Neural cell (in vitro differentiated cells): ENCODE results near the gene SLC9A6. TPM values are rescaled to one million over a fixed set of nuclear protein-coding genes. Genes with fewer than 3 reads are reported as not detected.

Source experiments
- H2AFZ ChIP-seq: fragments of 200-600, 300-800 bp; sonication (generic), shearing (Covaris generic); 2 replicates; pipeline ENCODE4 v1.6.0; 2014; ENCODE audit warnings: low read depth, mild to moderate bottlenecking, antibody characterized with exemption, low read length, moderate library complexity
- H3F3A ChIP-seq: fragments of 200-600 bp; shearing (Covaris generic); 2 replicates; pipeline ENCODE4 v1.6.1; 2016; ENCODE audit warnings: mild to moderate bottlenecking, moderate library complexity, mixed read lengths, antibody characterized with exemption, low read length; ENCODE audit not compliant: insufficient read depth, poor library complexity, severe bottlenecking
- H3K27ac ChIP-seq: fragments of 200-600, 300-800 bp; sonication (generic), shearing (Covaris generic); 2 replicates; pipeline ENCODE4 v1.5.1; 2014; ENCODE audit warnings: mild to moderate bottlenecking, low read length, moderate library complexity
- H3K27me3 ChIP-seq: fragments of 300-800, 200-600 bp; sonication (generic), shearing (Covaris generic); 2 replicates; pipeline ENCODE4 v1.6.0; 2014; ENCODE audit warnings: mild to moderate bottlenecking, low read depth, low read length, moderate library complexity; ENCODE audit not compliant: insufficient read depth
- H3K36me3 ChIP-seq: fragments of 300-800, 200-600 bp; sonication (generic), shearing (Covaris generic); 2 replicates; pipeline ENCODE4 v1.5.1; 2014; ENCODE audit warnings: mild to moderate bottlenecking, antibody characterized with exemption, low read length, moderate library complexity; ENCODE audit not compliant: insufficient read depth
- H3K4me2 ChIP-seq: fragments of 300-800, 200-600 bp; sonication (generic), shearing (Covaris generic); 2 replicates; pipeline ENCODE4 v1.6.0; 2014; ENCODE audit warnings: mild to moderate bottlenecking, low read length
- H3K4me3 ChIP-seq: fragments of 300-800, 200-600 bp; sonication (generic), shearing (Covaris generic); 2 replicates; pipeline ENCODE4 v1.5.1; 2014; ENCODE audit warnings: mild to moderate bottlenecking, low read length, moderate library complexity
- H3K79me2 ChIP-seq: fragments of 200-600 bp; shearing (Covaris generic); replicated peaks from 2 replicates; pipeline ENCODE4 v1.6.0; 2014; ENCODE audit warnings: mild to moderate bottlenecking, low read length, moderate library complexity; ENCODE audit not compliant: insufficient read depth
- H3K9ac ChIP-seq: fragments of 300-800, 200-600 bp; sonication (generic), shearing (Covaris generic); 2 replicates; pipeline ENCODE4 v1.6.1; 2016; ENCODE audit warnings: mild to moderate bottlenecking, low read length, mixed read lengths
- H3K9me2 ChIP-seq: fragments of 200-600 bp; shearing (Covaris generic); 2 replicates; pipeline ENCODE4 v1.6.1; 2016; ENCODE audit warnings: mild to moderate bottlenecking, low read length, mixed read lengths; ENCODE audit not compliant: insufficient read depth
- H3K9me3 ChIP-seq: fragments of 200-600, 300-800 bp; sonication (generic), shearing (Covaris generic); 2 replicates; pipeline ENCODE4 v1.6.1; 2016; ENCODE audit warnings: mild to moderate bottlenecking, mixed run types, low read length, moderate library complexity, mixed read lengths
- H4K20me1 ChIP-seq: fragments of 200-600 bp; shearing (Covaris generic); 2 replicates; pipeline ENCODE4 v1.6.1; 2016; ENCODE audit warnings: mild to moderate bottlenecking, mixed run types; ENCODE audit not compliant: insufficient read depth
- EP300 ChIP-seq: fragments of 450-650 bp; conservative IDR thresholded peaks from 2 replicates; pipeline ENCODE4 v1.6.1; 2014; ENCODE audit warnings: antibody characterized with exemption, mild to moderate bottlenecking, moderate library complexity; ENCODE audit not compliant: poor library complexity, severe bottlenecking
- EZH2 ChIP-seq: fragments of 200-600, 300-800 bp; shearing (Covaris generic), sonication (generic); IDR thresholded peaks from 2 replicates; pipeline ENCODE4 v1.6.1; 2014; ENCODE audit warnings: antibody characterized with exemption, low read length, borderline replicate concordance, mild to moderate bottlenecking; ENCODE audit not compliant: insufficient read depth, poor library complexity, severe bottlenecking
- POLR2AphosphoS5 ChIP-seq: IDR thresholded peaks from 2 replicates; pipeline ENCODE4 v1.6.1; 2012
- SMC3 ChIP-seq: fragments of 450-650 bp; conservative IDR thresholded peaks from 2 replicates; pipeline ENCODE4 v1.6.1; 2014; ENCODE audit warnings: antibody characterized with exemption, mild to moderate bottlenecking, moderate library complexity; ENCODE audit not compliant: poor library complexity
- TAF1 ChIP-seq: IDR thresholded peaks from 2 replicates; pipeline ENCODE4 v1.6.1; 2012; ENCODE audit warnings: low read depth
- polyA plus RNA-seq: library from polyadenylated mRNA; depleted of rRNA; stranded (reverse); fragments of >200 nt; gene quantifications from 2 replicates; pipeline ENCODE4 v1.2.3, GENCODE V29; 2014
- TF ChIP-seq, protein P1 (sequence below): fragments of 450-650 bp; IDR thresholded peaks from 2 replicates; pipeline ENCODE4 v1.5.1; 2014; ENCODE audit warnings: antibody characterized with exemption, mild to moderate bottlenecking, moderate library complexity; ENCODE audit not compliant: poor library complexity, severe bottlenecking
- TF ChIP-seq, protein P2 (sequence below): IDR thresholded peaks from 2 replicates; pipeline ENCODE4 v1.6.1; 2012; ENCODE audit warnings: borderline replicate concordance

Gene SLC9A6
- polyA plus RNA-seq, 1 donor from 2014 or later, result 103 TPM

DNA sequence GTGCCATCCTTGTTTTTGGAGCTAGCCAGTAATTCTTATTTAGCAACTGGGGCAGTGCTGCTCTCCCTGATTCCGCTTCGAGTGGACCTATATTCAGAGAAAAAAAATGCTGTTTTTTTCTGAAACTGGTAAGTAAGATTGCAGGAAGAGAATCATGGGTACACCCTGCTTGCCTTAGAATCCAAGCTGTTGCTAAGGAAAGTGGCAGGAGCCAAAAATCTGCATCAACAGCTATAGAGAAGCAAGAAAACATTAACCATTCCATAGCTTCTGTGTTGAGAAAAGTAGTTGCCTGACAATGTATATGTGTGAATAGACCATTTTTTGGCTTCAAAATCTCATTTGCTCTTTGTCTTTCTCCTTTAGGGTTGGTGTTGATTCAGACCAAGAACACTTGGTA is 44.5 kb downstream of the SLC9A6 start:
- no peaks in the 10 kb centered on the region for H3K79me2 ChIP-seq
- no peak overlapping the region for H3K4me3 ChIP-seq
- TF ChIP-seq, protein P1, sequence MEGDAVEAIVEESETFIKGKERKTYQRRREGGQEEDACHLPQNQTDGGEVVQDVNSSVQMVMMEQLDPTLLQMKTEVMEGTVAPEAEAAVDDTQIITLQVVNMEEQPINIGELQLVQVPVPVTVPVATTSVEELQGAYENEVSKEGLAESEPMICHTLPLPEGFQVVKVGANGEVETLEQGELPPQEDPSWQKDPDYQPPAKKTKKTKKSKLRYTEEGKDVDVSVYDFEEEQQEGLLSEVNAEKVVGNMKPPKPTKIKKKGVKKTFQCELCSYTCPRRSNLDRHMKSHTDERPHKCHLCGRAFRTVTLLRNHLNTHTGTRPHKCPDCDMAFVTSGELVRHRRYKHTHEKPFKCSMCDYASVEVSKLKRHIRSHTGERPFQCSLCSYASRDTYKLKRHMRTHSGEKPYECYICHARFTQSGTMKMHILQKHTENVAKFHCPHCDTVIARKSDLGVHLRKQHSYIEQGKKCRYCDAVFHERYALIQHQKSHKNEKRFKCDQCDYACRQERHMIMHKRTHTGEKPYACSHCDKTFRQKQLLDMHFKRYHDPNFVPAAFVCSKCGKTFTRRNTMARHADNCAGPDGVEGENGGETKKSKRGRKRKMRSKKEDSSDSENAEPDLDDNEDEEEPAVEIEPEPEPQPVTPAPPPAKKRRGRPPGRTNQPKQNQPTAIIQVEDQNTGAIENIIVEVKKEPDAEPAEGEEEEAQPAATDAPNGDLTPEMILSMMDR, result no peak
- H4K20me1 ChIP-seq, result no peaks in the 10 kb centered on the region
- no peaks in the 10 kb centered on the region for H3K27me3 ChIP-seq
- H3K9ac ChIP-seq, result no peak overlapping the region
- H3K36me3 ChIP-seq, result no peaks in the 10 kb centered on the region
- no peak overlapping the region for H3K4me2 ChIP-seq
- H3K27ac ChIP-seq, result no peak overlapping the region
- H3F3A ChIP-seq, result no peaks in the 10 kb centered on the region
- no peaks in the 10 kb centered on the region for H3K9me3 ChIP-seq
- H2AFZ ChIP-seq, result no peak overlapping the region
- H3K9me2 ChIP-seq, result no peaks in the 10 kb centered on the region

DNA sequence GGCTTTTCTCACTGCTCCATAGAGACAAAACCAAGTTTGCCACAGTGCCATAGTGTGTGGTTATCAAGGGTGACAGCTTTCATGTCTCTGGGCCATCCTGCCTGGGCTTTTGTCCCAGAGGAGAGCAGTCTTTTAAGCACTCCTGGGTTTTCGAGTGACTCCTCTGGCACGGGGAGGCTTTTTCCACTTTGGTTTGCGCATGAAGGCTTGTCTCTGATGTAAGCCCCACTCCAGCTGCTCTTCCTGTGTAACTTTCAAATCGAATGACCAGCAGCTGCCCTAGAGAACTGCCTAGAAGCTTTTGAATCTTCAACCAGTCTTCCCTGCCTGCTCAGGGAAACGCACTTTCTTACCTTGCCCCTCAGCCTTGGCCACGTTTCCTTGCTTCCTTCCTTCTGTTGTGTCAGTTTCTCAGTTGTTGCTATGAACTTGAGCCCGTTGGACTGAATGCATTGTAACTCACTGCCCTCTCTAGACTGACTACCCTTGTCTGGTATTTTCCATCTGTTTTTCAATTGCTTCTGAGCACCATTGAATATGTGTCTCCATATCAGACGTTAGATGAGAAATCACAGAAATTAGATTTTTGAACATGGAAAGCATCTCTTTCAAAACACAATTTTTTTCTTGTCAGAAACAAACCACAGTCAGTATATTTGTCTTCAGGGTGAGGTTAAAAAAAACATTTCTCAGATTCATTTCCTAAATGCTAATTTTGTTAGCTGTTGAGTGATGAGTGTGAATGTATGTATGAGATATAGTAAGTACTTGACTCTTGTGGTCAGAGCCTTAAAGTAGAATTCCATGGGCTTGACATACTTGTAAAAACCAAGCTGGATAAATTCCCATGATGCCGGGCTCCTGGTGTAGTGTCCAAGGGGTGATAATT is 45.3 kb downstream of the SLC9A6 start:
- Histone ChIP-seq H3F3A (no peaks in the 10 kb centered on the region), H3K4me3 (no peak overlapping the region), H3K79me2 (no peaks in the 10 kb centered on the region), H3K27ac (no peak overlapping the region), H4K20me1 (no peaks in the 10 kb centered on the region), H3K36me3 (no peaks in the 10 kb centered on the region), H3K9me2 (no peaks in the 10 kb centered on the region), H3K27me3 (no peaks in the 10 kb centered on the region), H3K9me3 (no peaks in the 10 kb centered on the region), H2AFZ (no peak overlapping the region), H3K4me2 (no peak overlapping the region), H3K9ac (no peak overlapping the region)
- TF ChIP-seq, protein P1, result no peak
- no peak for TF ChIP-seq EZH2
- TF ChIP-seq, protein P2, sequence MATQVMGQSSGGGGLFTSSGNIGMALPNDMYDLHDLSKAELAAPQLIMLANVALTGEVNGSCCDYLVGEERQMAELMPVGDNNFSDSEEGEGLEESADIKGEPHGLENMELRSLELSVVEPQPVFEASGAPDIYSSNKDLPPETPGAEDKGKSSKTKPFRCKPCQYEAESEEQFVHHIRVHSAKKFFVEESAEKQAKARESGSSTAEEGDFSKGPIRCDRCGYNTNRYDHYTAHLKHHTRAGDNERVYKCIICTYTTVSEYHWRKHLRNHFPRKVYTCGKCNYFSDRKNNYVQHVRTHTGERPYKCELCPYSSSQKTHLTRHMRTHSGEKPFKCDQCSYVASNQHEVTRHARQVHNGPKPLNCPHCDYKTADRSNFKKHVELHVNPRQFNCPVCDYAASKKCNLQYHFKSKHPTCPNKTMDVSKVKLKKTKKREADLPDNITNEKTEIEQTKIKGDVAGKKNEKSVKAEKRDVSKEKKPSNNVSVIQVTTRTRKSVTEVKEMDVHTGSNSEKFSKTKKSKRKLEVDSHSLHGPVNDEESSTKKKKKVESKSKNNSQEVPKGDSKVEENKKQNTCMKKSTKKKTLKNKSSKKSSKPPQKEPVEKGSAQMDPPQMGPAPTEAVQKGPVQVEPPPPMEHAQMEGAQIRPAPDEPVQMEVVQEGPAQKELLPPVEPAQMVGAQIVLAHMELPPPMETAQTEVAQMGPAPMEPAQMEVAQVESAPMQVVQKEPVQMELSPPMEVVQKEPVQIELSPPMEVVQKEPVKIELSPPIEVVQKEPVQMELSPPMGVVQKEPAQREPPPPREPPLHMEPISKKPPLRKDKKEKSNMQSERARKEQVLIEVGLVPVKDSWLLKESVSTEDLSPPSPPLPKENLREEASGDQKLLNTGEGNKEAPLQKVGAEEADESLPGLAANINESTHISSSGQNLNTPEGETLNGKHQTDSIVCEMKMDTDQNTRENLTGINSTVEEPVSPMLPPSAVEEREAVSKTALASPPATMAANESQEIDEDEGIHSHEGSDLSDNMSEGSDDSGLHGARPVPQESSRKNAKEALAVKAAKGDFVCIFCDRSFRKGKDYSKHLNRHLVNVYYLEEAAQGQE, result no peak

DNA sequence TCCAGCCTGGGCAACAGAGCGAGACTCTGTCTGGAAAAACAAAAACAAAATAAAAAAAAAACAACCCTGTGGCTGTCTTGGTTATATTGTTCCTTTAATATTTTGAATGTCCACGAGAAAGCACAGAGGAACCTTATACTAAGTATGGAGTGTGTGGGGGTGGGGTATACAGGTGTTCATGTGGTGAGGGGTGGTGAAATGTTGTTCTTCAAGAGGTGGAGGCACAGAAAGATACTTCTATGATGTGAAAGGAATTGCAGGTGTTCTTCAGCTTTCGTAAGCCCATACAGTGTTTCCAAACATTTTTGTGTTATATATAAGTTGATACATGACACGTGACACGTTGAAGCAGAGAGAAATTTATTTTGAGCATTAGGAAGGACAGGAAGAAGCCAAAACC is 46.4 kb downstream of the SLC9A6 start:
- Histone ChIP-seq H3K9me3 (no peaks in the 10 kb centered on the region), H3K9ac (no peak overlapping the region), H3K79me2 (no peaks in the 10 kb centered on the region), H3K36me3 (no peaks in the 10 kb centered on the region), H3F3A (no peaks in the 10 kb centered on the region), H3K27me3 (no peaks in the 10 kb centered on the region), H3K4me3 (no peak overlapping the region), H3K27ac (no peak overlapping the region), H2AFZ (no peak overlapping the region), H3K9me2 (no peaks in the 10 kb centered on the region), H3K4me2 (no peak overlapping the region), H4K20me1 (no peaks in the 10 kb centered on the region)
- TF ChIP-seq TAF1, result no peak
- TF ChIP-seq POLR2AphosphoS5, result no peak
- no peak for TF ChIP-seq SMC3
- TF ChIP-seq, protein P1, result no peak
- no peak for TF ChIP-seq EP300
